ENCODE data around the gene YIPF2. TPM values are rescaled to one million over a fixed set of nuclear protein-coding genes. Genes with fewer than 3 reads are reported as not detected.

The YIPF2 gene
- total and polyA plus RNA-seq, 10 of the 15 experiments (the other 5 are each of a cell fraction or from before 2014, with no cell fraction given): 0.92 to 38.9 (median 17.6) TPM

DNA sequence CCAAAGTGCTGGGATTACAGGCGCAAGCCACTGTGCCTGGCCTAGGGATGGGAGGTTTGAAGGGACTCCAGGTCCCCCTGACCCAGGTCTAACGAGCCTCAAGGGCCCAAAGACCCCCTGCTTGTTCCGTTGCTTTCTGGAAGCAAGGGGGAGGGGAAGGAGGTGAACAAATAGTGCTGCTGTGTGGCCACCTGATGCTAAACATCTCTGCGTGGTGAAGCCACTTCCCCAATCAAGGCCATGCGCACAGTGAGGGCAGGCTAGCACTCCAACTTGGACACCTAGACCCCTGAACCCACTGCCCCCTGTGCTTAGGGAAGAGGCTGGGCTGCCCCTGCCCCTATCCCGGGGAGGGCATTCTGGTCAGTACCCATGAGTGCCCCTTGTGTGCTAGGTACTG lies 33.1 kb downstream of the YIPF2 start (continued):
- TF ChIP-seq, protein P1, sequence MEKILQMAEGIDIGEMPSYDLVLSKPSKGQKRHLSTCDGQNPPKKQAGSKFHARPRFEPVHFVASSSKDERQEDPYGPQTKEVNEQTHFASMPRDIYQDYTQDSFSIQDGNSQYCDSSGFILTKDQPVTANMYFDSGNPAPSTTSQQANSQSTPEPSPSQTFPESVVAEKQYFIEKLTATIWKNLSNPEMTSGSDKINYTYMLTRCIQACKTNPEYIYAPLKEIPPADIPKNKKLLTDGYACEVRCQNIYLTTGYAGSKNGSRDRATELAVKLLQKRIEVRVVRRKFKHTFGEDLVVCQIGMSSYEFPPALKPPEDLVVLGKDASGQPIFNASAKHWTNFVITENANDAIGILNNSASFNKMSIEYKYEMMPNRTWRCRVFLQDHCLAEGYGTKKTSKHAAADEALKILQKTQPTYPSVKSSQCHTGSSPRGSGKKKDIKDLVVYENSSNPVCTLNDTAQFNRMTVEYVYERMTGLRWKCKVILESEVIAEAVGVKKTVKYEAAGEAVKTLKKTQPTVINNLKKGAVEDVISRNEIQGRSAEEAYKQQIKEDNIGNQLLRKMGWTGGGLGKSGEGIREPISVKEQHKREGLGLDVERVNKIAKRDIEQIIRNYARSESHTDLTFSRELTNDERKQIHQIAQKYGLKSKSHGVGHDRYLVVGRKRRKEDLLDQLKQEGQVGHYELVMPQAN (conservative IDR thresholded peaks at IDR 0.05): no peak
- TF ChIP-seq CHD2 (IDR thresholded peaks at IDR 0.05; ENCODE audit: borderline replicate concordance, low read depth, low read length) (no peak), MYC (IDR thresholded peaks at IDR 0.05; ENCODE audit: insufficient read depth, insufficient read length, insufficient replicate concordance, low read length, severe bottlenecking) (no peak), EP300 (IDR thresholded peaks at IDR 0.05; ENCODE audit: borderline replicate concordance in 1 of 2, control insufficient read depth in 1 of 2, low read depth in 2 of 2, low read length in 2 of 2) (no peak)
- TF ChIP-seq, protein P2, sequence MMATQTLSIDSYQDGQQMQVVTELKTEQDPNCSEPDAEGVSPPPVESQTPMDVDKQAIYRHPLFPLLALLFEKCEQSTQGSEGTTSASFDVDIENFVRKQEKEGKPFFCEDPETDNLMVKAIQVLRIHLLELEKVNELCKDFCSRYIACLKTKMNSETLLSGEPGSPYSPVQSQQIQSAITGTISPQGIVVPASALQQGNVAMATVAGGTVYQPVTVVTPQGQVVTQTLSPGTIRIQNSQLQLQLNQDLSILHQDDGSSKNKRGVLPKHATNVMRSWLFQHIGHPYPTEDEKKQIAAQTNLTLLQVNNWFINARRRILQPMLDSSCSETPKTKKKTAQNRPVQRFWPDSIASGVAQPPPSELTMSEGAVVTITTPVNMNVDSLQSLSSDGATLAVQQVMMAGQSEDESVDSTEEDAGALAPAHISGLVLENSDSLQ (IDR thresholded peaks at IDR 0.05): no peak
- TF ChIP-seq, protein P3, sequence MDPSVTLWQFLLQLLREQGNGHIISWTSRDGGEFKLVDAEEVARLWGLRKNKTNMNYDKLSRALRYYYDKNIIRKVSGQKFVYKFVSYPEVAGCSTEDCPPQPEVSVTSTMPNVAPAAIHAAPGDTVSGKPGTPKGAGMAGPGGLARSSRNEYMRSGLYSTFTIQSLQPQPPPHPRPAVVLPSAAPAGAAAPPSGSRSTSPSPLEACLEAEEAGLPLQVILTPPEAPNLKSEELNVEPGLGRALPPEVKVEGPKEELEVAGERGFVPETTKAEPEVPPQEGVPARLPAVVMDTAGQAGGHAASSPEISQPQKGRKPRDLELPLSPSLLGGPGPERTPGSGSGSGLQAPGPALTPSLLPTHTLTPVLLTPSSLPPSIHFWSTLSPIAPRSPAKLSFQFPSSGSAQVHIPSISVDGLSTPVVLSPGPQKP (IDR thresholded peaks at IDR 0.05; ENCODE audit: low read depth, low read length): no peak

DNA sequence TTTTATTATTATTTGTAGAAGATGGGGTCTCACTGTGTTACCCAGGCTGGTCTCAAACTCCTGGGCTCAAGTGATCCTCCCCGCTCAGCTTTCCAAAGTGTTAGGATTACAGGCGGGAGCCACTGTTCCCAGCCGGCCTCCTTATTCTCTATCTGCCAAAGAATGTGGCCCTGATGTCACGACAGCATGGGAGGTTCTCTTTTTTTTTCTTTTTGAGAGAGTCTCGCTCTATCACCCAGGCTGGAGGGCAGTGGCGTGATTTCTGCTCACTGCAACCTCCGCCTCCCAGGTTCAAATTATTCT lies 33.6 kb downstream of the YIPF2 start:
- DNase-seq (ENCODE audit: low read depth, low spot score): no peak
- BruUV-seq (replicated peaks): no TSS peak
- Histone ChIP-seq H3K4me3 (no peak overlapping the region), H4K20me1 (ENCODE audit: control insufficient read depth, insufficient read depth) (peaks cover 3% of the 10 kb centered on the region), H3K27me3 (replicated peaks in 1 of 2; ENCODE audit: control insufficient read depth in 2 of 2, insufficient read depth in 2 of 2, low read length in 1 of 2) (no peaks in the 10 kb centered on the region), H3K4me1 (ENCODE audit: control insufficient read depth, insufficient read depth, low read length) (peaks cover 4% of the 10 kb centered on the region; the same call in 1 of the 2 replicates), H3K4me2 (ENCODE audit: control insufficient read depth, insufficient read depth) (no peak overlapping the region), H3K9me3 (replicated peaks; ENCODE audit: control insufficient read depth, insufficient read depth, low read length) (no peaks in the 10 kb centered on the region), H3K9ac (ENCODE audit: control insufficient read depth, insufficient read depth, low read length) (no peak overlapping the region), H3K27ac (ENCODE audit: control insufficient read depth, insufficient read depth) (no peak overlapping the region), H3K79me2 (ENCODE audit: control insufficient read depth, insufficient read depth, low read length) (peaks cover 39% of the 10 kb centered on the region), H2AFZ (ENCODE audit: control insufficient read depth, low read depth, low read length) (no peak overlapping the region), H3K36me3 (ENCODE audit: control insufficient read depth in 2 of 2, insufficient read depth in 2 of 2, low read length in 1 of 2) (peaks cover 3 to 20% of the 10 kb centered on the region in 2 experiments)
- ChIA-PET CTCF (no interaction called here), POLR2A (no interaction called here), RAD21 (ENCODE audit: unreplicated experiment) (no interaction called here), SMC1A (ENCODE audit: uncharacterized antibody, unreplicated experiment) (interaction anchor here (1.2 kb wide), 1 partner anchor 177 kb away, joined by 3 read pairs; the partner anchor contains the start of gene DNM2)
- WGBS (ENCODE audit: insufficient coverage, insufficient replicate concordance, low lambda C conversion rate, missing lambda C conversion rate): 100% methylated on average over 7 of the region's 7 CpGs
- no peak for FAIRE-seq
- no peak for ATAC-seq
- intact Hi-C loops (cut with micrococcal nuclease; ENCODE audit: unreplicated experiment): no loop called here
- in situ Hi-C loops (cut with MboI): no loop called here
- TF ChIP-seq, protein P4, sequence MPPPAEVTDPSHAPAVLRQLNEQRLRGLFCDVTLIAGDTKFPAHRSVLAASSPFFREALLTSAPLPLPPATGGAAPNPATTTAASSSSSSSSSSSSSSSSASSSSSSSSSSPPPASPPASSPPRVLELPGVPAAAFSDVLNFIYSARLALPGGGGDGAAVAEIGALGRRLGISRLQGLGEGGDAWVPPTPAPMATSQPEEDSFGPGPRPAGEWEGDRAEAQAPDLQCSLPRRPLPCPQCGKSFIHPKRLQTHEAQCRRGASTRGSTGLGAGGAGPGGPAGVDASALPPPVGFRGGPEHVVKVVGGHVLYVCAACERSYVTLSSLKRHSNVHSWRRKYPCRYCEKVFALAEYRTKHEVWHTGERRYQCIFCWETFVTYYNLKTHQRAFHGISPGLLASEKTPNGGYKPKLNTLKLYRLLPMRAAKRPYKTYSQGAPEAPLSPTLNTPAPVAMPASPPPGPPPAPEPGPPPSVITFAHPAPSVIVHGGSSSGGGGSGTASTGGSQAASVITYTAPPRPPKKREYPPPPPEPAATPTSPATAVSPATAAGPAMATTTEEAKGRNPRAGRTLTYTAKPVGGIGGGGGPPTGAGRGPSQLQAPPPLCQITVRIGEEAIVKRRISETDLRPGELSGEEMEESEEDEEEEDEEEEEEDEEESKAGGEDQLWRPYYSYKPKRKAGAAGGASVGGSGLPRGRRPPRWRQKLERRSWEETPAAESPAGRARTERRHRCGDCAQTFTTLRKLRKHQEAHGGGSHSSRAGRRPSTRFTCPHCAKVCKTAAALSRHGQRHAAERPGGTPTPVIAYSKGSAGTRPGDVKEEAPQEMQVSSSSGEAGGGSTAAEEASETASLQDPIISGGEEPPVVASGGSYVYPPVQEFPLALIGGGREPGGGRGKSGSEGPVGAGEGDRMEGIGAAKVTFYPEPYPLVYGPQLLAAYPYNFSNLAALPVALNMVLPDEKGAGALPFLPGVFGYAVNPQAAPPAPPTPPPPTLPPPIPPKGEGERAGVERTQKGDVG (CRISPR knock-in tag; IDR thresholded peaks at IDR 0.05): no peak
- TF ChIP-seq SP1 (IDR thresholded peaks at IDR 0.05; ENCODE audit: low read depth, low read length): no peak
- TF ChIP-seq, protein P5, sequence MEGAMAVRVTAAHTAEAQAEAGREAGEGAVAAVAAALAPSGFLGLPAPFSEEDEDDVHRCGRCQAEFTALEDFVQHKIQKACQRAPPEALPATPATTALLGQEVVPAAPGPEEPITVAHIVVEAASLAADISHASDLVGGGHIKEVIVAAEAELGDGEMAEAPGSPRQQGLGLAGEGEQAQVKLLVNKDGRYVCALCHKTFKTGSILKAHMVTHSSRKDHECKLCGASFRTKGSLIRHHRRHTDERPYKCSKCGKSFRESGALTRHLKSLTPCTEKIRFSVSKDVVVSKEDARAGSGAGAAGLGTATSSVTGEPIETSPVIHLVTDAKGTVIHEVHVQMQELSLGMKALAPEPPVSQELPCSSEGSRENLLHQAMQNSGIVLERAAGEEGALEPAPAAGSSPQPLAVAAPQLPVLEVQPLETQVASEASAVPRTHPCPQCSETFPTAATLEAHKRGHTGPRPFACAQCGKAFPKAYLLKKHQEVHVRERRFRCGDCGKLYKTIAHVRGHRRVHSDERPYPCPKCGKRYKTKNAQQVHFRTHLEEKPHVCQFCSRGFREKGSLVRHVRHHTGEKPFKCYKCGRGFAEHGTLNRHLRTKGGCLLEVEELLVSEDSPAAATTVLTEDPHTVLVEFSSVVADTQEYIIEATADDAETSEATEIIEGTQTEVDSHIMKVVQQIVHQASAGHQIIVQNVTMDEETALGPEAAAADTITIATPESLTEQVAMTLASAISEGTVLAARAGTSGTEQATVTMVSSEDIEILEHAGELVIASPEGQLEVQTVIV (IDR thresholded peaks at IDR 0.05; ENCODE audit: borderline replicate concordance, partially characterized antibody): no peak
